Suppressor macrophage treated with lipopolysaccharide for 4 hours (primary cell): ENCODE results near the gene INPP5A.
"Not testable (repeated sequence)": the region's sequence is repeated elsewhere in the genome, so short reads cannot be mapped to it uniquely, and the experiment has no call there.

Experiments
- DNase-seq: peaks from one replicate; pipeline ENCODE4 v3.0.0-alpha.2; 2020

The INPP5A gene

GRCh38 chr10:132565516-132566209 lies 28.1 kb downstream of the INPP5A start:
- DNase-seq = no peak

- no peak for DNase-seq
Measured at GRCh38 chr10:132566892-132567291, 29.3 kb downstream of the INPP5A start.

- no peak for DNase-seq
Measured at GRCh38 chr10:132570265-132570664, 32.7 kb downstream of the INPP5A start.

DNA sequence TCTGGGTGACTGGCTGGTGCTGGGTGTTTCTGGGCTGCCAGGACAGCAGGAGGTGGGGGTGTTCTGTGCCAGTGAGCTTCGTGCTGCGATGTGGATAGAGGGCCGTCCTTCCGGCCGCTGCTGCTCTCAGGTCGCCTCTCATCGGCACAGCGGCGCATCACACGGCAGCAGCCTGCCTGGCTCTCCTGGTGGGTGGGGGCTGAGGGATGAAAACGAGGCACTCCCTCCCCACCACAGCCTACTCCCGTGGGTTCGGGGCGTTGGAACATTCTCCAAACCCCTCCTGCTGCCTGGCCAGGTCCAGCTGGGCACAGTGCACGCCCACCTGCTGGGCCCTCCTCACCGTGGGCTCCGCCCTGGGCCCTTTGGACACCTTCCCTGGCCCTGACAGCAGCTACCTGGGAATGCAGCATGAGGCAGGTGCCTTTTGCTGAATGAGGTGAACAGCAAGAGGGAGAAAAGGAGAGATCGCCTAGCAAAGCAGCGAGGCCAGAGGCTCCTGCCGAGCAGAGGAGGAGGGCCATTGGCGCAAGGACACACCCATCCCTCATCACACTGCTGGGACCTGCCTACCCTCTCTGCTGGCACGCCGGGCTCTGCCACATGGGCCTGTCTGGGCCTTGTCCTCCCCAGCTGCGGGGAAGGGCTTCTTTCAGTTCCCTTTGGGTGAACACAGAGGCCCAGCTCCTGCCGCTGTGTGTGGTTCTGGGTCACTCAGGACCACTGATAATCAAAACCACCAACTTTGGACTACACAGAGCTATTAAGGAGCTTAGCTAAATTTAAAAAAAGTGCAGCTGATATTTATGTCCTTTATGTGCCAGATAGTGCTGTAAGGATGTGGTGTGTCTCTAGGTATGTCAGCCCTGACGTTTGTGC lies 33.4 kb downstream of the INPP5A start:
- peak; percentile 63 for DNase-seq

DNA sequence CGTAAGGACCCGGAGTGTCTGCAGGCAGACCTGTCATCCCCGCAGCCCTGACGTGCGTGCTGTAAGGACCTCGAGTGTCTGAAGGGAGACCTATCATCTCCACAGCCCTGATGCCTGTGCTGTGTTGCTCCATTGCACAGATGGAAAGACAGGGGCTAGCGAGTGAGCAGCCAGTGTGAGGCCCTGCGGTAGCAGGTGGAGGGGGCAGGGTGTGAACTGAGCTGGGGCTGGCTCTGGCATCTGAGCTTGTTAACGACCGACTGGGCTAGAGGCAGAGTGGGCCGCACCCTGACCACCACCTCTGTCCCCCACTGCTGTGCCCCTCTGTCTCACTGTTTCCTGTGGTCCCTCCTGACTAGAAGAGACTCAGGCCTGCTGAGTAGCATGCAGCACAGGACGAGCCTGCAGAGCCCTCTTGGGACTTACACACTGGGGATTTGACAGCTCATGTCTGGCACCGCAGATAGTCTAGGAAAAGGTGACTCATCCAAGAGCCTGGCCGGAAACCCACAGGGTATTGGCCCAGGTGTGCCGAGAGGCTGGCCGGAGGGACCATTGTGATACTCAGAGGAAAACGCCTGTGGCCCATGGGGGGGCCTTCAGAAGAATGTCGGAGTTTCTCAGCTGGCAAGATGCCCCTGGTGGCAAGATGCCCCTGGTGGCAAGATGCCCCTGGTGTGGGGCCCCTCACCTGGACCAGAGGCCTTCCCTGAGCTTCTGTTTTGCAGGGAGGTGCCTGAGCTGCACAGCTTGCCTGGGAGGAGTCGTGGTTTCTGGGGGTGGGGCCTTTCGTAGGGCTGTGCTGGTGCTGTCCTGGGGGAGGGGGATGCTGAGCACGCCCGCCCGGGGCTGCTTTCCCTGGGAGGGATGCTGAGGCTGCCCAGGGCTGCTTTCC lies 34.3 kb downstream of the INPP5A start:
- DNase-seq = peak; percentile 26

GRCh38 chr10:132572545-132572937 lies 35.0 kb downstream of the INPP5A start:
- no peak for DNase-seq

- DNase-seq = not testable (repeated sequence)
Measured at GRCh38 chr10:132572946-132573345, 35.4 kb downstream of the INPP5A start.

DNA sequence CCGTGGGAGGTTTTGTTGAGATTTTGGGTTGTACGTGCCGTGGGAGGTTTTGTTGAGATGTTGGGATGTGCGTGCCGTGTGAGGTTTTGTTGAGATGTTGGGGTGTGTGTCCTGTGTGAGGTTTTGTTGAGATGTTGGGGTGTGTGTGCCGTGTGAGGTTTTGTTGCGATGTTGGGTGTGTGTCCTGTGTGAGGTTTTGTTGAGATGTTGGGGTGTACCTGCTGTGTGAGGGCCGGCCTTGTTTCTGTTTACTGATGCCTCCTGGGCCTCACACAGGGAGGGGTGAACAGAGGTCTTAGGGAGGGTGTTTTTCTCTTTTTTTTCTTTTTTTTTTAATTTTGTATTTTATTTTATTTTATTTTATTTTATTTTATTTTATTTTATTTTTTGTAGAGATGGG lies 36.7 kb downstream of the INPP5A start:
- DNase-seq = no peak

DNA sequence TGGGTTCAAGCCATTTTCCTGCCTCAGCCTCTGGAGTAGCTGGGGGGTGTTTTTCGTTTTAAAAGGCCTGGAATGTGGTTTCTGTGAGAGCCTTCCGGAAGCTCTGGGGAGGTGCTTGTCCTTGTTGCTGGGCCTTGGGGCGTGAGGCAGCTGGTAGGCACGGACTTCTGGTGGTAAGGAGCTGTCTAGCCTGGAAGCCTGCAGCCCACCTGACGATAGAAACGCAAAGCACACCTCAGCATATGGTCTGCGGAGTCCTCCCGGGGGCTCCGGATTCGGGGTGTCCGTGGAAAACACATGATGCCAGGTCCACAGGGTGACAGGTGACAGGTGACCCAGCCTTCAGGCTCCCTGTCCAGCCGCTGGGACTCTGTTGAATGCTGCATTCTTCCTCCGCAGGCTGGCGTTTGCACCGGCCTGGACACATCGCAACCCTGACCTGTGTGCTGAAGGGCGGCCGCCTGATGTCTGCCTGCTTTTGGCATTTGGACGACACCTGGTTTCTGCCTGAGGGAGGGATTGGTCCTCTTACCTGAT lies 37.3 kb downstream of the INPP5A start:
- no peak for DNase-seq

DNA sequence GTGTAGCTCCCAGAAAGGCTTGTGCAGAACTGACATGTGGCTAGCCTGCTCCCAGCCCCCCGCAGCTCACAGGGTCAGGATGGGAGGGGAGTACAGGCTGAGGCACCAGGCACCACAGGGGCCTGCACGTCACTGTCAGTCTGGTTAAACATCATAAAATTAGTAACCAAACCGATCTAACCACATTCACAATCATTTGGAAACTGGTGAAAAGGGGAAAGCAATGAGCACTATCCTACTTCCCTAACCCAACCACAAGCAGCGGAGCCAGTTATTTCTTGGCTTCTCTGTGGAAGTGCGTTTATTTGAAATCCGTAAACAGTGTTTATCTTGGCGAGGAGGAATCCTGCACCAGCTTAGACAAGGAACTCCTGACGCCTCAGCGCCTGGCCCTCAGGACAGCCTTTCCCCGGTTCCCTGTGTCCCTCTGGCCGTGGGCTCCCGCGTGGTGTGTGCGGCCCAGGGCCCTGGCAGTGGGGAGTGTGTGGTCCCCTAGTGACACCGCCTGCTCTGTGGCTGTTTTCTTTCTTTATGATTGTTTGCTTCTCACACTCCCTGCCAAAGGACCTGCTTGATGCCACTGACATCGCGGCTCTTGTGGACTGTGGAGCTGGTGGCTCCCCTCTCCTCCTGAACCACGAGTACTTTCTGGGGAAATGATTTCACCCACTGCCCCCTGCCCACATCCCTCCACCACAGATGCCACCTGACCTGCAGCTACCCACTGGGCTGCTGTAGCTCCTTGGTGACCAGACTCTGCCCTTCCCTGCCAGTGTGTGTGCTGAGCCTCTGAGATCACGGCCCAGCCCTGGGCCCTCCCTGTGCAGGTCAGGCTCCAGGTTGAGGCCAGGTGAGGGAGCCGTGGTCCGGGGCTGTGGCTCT lies 38.0 kb downstream of the INPP5A start:
- DNase-seq = peak; percentile 91

DNA sequence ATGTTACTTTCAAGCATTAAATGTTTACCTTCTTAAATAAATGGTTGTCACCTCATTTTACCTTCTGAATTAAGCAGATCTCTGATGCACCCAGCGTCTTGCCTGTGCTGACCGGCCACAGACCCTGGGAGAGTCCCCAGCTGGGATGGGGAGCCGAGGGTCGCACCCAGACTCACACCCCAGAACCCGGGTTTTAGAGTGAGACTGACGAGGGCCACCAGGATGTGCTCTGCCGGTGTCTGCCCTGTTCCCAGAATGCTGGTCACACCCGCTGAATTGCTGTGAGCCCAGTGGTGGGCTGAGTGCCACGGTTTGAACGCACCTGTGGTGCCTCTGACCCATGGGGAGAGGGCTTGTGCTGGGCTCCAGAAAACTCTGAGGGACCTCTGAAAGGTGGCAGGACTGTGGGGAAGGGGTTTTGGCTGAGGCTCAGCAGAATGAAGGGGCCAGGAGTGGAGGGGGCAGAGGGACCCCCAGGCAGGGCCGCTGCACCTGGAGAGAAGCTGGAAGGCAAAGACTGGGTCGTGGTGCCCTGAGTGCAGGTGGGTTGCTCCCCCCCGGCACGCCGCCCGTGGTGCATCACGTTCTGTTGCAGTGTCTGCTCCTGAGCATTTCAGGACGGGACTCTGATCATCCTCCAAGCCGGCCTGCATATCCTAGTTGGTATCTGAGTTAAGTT lies 39.2 kb downstream of the INPP5A start:
- DNase-seq = no peak

- peak; percentile 55 for DNase-seq
Measured at GRCh38 chr10:132577350-132578003, 39.9 kb downstream of the INPP5A start.

DNA sequence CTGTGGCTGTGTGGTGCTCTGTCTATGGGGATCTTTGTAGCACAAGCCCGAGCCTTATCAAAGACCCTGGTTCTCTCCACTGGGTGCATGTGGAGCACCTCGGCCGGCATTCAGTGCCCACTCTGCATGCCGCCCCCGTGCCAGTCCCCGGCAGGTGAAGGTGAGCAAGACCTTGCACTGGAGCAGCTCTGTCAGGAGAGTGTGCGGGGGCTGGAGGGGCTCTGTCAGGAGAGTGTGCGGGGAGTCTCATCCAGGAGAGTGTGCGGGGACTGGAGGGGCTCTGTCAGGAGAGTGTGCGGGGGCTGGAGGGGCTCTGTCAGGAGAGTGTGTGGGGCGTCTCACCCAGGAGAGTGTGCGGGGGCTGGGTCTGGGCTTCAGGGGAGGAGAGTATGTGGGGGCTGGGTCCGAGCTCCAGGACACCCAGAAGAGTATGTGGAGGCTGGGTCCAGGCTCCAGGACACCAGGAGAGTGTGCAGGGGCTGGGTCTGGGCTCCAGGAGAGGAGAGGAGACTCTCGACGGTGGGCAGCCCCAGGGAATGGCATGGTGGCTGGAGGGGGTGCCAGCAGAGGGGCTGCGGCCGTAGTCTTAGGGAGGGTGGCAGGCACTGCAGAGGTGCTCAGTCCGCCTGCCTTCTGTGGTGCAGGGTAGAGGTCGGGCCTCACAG lies 40.8 kb downstream of the INPP5A start:
- no peak for DNase-seq

DNA sequence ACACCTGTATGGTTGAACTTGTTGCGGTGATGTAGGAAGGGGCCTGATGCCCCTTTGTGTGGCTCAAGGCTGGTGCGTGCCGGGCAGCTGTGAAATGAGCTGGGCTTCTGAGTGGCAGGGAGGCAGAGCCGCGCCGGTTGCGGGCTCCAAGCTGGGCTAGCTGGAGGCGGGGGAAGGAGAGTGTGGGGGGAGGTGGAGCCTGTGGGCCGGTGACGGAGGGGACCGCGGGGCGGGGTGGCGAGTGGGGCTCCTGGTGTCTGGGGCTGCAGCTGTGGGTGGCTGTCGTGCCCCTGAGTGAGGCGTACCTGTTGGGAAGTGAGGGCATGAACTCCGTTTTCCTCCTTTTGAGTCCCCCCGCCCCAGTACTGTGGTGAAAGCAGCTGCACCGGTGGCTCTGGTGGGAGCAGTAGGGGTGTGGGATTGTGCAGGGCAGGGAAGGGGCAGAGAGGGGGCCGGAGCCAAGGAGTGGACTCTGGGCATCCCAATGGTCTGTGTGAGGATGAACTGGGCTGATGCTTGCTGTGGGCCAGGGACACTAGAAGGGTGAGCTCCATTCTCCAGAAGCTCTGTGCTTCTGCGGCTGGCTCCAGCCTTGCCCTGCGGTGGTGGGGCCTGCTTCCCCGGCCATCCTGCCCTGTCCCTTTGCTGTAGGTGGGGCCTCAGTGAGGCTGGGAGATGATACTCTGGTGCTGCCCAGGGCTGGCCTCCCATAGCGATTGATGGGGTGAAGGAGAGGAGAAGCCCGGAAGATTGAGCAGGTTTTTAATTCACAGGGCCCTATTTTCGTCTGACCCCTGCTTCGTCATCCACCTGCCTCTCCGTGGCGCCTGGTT lies 41.7 kb downstream of the INPP5A start:
- no peak for DNase-seq

- DNase-seq = no peak
Measured at GRCh38 chr10:132580143-132580542, 42.6 kb downstream of the INPP5A start.

DNA sequence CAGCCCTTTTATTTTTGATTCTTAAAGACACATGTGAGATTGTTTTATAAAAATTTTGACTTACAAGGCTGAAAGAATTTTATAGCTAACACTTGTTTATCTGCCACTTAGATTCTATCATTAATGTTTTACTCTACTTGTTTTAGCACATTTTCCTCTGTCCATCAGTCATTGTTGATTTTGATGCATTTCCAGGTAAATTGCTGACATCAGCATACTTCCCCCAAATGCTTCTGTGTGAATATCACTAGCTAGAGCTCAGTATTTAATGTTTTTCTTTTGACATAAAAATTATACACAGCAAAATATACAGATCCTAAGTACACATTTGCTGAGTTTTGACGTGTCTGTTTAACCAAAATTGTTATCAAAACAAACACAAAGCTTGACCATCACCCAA lies 43.0 kb downstream of the INPP5A start:
- no peak for DNase-seq

DNA sequence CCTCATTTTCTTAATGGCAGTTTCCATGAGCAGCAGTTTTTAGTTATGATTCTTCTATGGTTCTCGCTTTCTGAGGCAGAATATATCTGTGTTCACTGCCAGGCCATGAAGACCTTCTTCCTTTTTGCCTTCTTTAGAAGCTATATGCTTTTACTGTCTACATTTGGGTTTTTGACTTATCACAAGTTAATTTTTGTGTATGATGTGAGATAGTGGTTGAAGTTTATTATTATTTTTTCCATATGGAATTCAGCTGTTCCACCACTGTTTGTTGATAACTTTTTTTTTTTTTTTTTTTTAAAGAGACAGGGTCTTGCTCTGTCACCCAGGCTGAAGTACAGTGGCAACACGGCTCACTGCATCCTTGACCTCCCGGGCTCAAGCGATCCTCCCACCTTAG lies 44.5 kb downstream of the INPP5A start:
- DNase-seq = no peak

GRCh38 chr10:132582771-132583170 lies 45.2 kb downstream of the INPP5A start:
- DNase-seq = no peak

DNA sequence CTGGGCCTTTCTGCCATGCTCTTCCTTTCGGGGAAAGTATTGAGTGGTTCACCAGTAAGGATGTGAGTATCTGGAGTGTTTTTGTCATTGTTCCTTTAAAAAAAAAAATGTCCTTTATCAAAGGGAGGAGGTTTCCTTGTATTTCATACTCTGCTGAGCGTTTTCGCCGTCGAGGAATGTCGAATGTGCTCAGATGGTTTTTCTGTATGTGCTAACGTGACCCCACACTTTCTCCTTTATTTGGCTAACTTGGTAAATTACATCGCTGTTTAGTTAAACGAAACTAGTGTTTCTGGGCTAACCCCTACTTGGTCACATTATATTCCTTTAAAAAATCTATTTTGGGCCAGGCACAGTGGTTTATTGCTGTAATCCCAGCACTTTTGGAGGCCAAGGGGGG lies 45.9 kb downstream of the INPP5A start:
- DNase-seq = no peak
